ENCODE data around the gene FYTTD1. TPM values are rescaled to one million over a fixed set of nuclear protein-coding genes. Genes with fewer than 3 reads are reported as not detected.
A peak's percentile ranks its signal among the peaks of the same experiment; 100 is the strongest.
"Not testable (repeated sequence)": the region's sequence is repeated elsewhere in the genome, so short reads cannot be mapped to it uniquely, and the experiment has no call there.

The FYTTD1 gene, protein sequence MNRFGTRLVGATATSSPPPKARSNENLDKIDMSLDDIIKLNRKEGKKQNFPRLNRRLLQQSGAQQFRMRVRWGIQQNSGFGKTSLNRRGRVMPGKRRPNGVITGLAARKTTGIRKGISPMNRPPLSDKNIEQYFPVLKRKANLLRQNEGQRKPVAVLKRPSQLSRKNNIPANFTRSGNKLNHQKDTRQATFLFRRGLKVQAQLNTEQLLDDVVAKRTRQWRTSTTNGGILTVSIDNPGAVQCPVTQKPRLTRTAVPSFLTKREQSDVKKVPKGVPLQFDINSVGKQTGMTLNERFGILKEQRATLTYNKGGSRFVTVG
- 52.9 TPM for total RNA-seq
- polyA plus RNA-seq (ENCODE audit: insufficient read depth in 1 of 8, insufficient read length in 8 of 8, low replicate concordance in 1 of 8): 10 to 100 TPM; 44.7 to 79.9 (median 64.6) TPM
- long read RNA-seq, donor 1, full-length matches to known transcripts: 6 of 6 reads
- long read RNA-seq, donor 1, partial matches to known transcripts: 0 of 6 reads
- long read RNA-seq, donor 1, other reads (novel, unspliced or antisense): 0 of 6 reads
- long read RNA-seq, donor 2, full-length matches to known transcripts: 2 of 2 reads
- long read RNA-seq, donor 2, partial matches to known transcripts: 0 of 2 reads
- long read RNA-seq, donor 2, other reads (novel, unspliced or antisense): 0 of 2 reads
- long read RNA-seq, donor 3, full-length matches to known transcripts: 27 of 27 reads
- long read RNA-seq, donor 3, partial matches to known transcripts: 0 of 27 reads
- long read RNA-seq, donor 3, other reads (novel, unspliced or antisense): 0 of 27 reads
- long read RNA-seq, donor 4, full-length matches to known transcripts: 10 of 23 reads
- long read RNA-seq, donor 4, partial matches to known transcripts: 13 of 23 reads
- long read RNA-seq, donor 4, other reads (novel, unspliced or antisense): 0 of 23 reads
- long read RNA-seq, donor 5, full-length matches to known transcripts: 16 of 30 reads
- long read RNA-seq, donor 5, partial matches to known transcripts: 14 of 30 reads
- long read RNA-seq, donor 5, other reads (novel, unspliced or antisense): 0 of 30 reads
- long read RNA-seq, donor 6, full-length matches to known transcripts: 19 of 42 reads
- long read RNA-seq, donor 6, partial matches to known transcripts: 23 of 42 reads
- long read RNA-seq, donor 6, other reads (novel, unspliced or antisense): 0 of 42 reads
- long read RNA-seq, donor 7, full-length matches to known transcripts: 10 of 24 reads
- long read RNA-seq, donor 7, partial matches to known transcripts: 14 of 24 reads
- long read RNA-seq, donor 7, other reads (novel, unspliced or antisense): 0 of 24 reads
- long read RNA-seq, donor 8, full-length matches to known transcripts: 12 of 20 reads
- long read RNA-seq, donor 8, partial matches to known transcripts: 8 of 20 reads
- long read RNA-seq, donor 8, other reads (novel, unspliced or antisense): 0 of 20 reads
- long read RNA-seq, donor 9, full-length matches to known transcripts: 10 of 23 reads
- long read RNA-seq, donor 9, partial matches to known transcripts: 13 of 23 reads
- long read RNA-seq, donor 9, other reads (novel, unspliced or antisense): 0 of 23 reads
- long read RNA-seq, donor 10, full-length matches to known transcripts: 24 of 32 reads
- long read RNA-seq, donor 10, partial matches to known transcripts: 8 of 32 reads
- long read RNA-seq, donor 10, other reads (novel, unspliced or antisense): 0 of 32 reads
- long read RNA-seq, donor 11, full-length matches to known transcripts: 8 of 17 reads
- long read RNA-seq, donor 11, partial matches to known transcripts: 9 of 17 reads
- long read RNA-seq, donor 11, other reads (novel, unspliced or antisense): 0 of 17 reads

DNA sequence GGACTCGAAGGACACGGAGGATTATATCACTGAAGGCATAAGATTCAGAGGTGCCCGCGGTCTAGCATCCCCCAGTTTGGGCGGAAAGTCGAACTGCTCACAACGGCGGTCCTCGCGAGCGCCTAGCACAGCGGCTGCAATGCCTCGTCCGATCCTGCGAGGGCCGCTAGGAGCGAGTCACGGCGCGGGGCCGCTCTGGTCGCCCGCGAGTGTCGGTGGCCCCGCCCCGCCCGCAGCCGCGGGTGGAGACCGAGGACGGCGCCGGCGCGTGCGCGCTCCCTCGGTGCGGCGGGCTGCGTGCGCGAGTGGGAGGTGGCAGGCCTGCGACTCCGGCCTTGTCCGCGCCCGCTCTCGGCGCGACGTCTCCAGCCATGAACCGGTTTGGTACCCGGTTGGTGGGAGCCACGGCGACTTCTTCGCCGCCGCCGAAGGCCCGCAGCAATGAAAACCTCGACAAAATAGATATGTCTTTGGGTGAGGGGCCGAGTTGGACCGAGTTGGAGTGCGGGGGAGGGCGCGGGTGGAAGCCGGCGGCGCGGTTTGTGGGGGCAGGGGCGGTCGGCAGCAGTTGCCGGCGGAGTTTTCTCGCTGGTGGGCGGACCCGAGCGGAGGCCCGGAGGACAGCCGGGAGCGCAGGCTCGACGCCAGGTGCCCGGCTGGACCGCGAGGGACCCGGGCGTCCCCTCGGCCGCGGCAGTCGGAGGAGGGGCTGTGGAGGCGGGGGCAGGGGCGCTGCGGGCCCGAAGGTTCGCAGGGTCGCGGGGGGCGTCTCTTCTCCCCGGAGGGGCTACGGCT, at the start of gene FYTTD1:
Gene FYTTD1 (plus strand): TSS at position 283 of the 795 bp plus-strand sequence. CDS start 89 bp downstream, at position 372.
- WGBS (ENCODE audit: insufficient coverage): under 1% methylated on average over 97 of the region's 104 CpGs
- DNase-seq: peak; percentile 97
- H3K27me3 ChIP-seq (ENCODE audit: control insufficient read depth, insufficient read depth, low read length): no peaks in the 10 kb centered on the region
- H3K4me3 ChIP-seq (ENCODE audit: low read length): peak within 1 kb of the TSS; percentile 82
- H3K27ac ChIP-seq (ENCODE audit: low read length): peak within 1 kb of the TSS; percentile 97
- no peaks in the 10 kb centered on the region for H3K9me3 ChIP-seq (replicated peaks; ENCODE audit: control insufficient read depth, low read depth, low read length)
- peaks cover 14% of the 10 kb centered on the region for H3K4me1 ChIP-seq (ENCODE audit: control insufficient read depth, insufficient read depth, low read length)
- no peaks in the 10 kb centered on the region for H3K36me3 ChIP-seq (ENCODE audit: control insufficient read depth, insufficient read depth, low read length)

DNA sequence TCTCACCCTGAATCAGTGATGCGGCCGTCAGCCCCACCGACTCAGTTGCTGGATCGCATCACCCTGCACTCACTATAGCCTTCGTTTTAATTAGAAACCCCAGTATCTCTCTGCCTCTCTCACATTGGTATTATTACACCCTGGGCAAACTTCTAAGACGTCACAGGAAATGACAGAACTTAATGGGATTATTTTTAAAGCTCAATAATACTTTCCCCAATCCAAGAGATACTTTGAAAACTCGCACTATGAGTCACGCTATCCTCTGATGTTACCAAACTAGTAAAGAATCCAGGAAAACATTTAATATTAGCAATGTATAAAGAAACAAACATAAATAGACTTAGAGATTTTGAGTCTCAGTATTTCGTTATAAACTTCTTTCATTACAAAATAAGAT, 49.6 kb upstream of the FYTTD1 start:
- Histone ChIP-seq H3K4me1 (ENCODE audit: control insufficient read depth, insufficient read depth, low read length) (no peaks in the 10 kb centered on the region), H3K27ac (ENCODE audit: low read length) (no peak overlapping the region), H3K9me3 (replicated peaks; ENCODE audit: control insufficient read depth, low read depth, low read length) (peaks cover 4% of the 10 kb centered on the region), H3K36me3 (ENCODE audit: control insufficient read depth, insufficient read depth, low read length) (peaks cover 54% of the 10 kb centered on the region), H3K27me3 (ENCODE audit: control insufficient read depth, insufficient read depth, low read length) (no peaks in the 10 kb centered on the region), H3K4me3 (ENCODE audit: low read length) (no peak overlapping the region)
- DNase-seq: no peak
- WGBS (ENCODE audit: insufficient coverage): 71% methylated on average over 3 of the region's 9 CpGs

DNA sequence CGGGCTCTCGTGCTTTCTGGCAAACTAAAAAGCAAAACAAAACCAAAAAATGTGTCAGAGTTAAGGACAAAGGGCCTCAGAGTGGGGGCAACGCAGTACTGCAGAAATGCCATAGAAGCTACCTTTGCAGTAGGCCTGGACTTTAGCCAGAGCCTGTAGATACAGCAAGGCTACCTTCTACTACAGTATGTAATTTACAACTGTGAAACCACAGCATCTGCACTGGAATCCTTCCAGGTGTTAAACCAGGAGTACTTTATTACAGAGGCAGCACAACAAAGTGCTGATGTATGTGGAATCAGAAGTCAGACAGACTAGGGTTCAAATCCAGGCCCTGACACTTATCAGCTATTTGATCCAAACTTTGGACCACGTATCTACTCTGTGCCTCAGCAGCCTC, 47.8 kb upstream of the FYTTD1 start:
- Histone ChIP-seq H3K27ac (ENCODE audit: low read length) (no peak overlapping the region), H3K36me3 (ENCODE audit: control insufficient read depth, insufficient read depth, low read length) (peaks cover 47% of the 10 kb centered on the region), H3K9me3 (replicated peaks; ENCODE audit: control insufficient read depth, low read depth, low read length) (peaks cover 4% of the 10 kb centered on the region), H3K4me3 (ENCODE audit: low read length) (no peak overlapping the region), H3K4me1 (ENCODE audit: control insufficient read depth, insufficient read depth, low read length) (no peaks in the 10 kb centered on the region), H3K27me3 (ENCODE audit: control insufficient read depth, insufficient read depth, low read length) (no peaks in the 10 kb centered on the region)
- no peak for DNase-seq
- 94% methylated on average over 3 of the region's 4 CpGs for WGBS (ENCODE audit: insufficient coverage)

DNA sequence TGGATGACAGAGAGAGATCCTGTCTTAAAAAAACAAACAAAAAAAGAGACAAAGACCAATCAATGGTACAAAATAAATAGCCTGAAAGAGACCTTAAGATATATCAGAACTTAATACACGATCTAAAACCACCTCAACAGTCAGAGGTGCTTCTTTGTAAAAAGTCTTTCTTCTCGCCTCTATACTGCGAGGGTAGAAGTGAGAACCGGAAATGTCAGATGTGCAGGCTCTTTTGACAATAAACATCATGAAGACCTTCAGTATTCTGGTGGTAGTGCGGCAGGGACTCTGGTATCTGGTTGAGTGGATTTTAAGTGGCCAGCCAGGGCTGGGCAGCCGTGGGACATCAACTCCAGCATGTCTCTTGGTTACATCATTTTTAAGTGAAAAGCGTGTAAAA, 43.0 kb upstream of the FYTTD1 start:
- Histone ChIP-seq H3K27me3 (ENCODE audit: control insufficient read depth, insufficient read depth, low read length) (no peaks in the 10 kb centered on the region), H3K4me3 (ENCODE audit: low read length) (no peak overlapping the region), H3K27ac (ENCODE audit: low read length) (no peak overlapping the region), H3K9me3 (replicated peaks; ENCODE audit: control insufficient read depth, low read depth, low read length) (no peaks in the 10 kb centered on the region), H3K4me1 (ENCODE audit: control insufficient read depth, insufficient read depth, low read length) (no peaks in the 10 kb centered on the region), H3K36me3 (ENCODE audit: control insufficient read depth, insufficient read depth, low read length) (peaks cover 20% of the 10 kb centered on the region)
- no peak for DNase-seq
- WGBS (ENCODE audit: insufficient coverage): 93% methylated on average over 2 of the region's 7 CpGs

DNA sequence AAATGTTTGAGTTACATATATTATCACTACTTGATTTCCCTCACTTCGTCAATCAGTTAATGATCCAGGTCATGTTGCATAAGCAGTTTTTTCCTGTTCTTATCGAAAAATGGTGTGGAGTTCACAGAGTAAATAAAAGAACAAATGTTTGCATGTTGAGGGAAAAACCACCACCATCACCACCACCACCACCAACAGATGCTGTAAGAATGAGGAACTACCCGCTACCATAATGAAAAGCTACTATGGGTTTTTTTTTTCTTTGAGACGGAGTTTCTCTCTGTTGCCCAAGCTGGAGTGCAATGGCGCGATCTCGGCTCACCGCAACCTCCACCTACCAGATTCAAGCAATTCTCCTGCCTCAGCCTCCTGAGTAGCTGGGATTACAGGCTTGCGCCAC, 40.5 kb upstream of the FYTTD1 start:
- Histone ChIP-seq H3K36me3 (ENCODE audit: control insufficient read depth, insufficient read depth, low read length) (peaks cover 9% of the 10 kb centered on the region), H3K27ac (ENCODE audit: low read length) (no peak overlapping the region), H3K27me3 (ENCODE audit: control insufficient read depth, insufficient read depth, low read length) (no peaks in the 10 kb centered on the region), H3K9me3 (replicated peaks; ENCODE audit: control insufficient read depth, low read depth, low read length) (no peaks in the 10 kb centered on the region), H3K4me3 (ENCODE audit: low read length) (no peak overlapping the region), H3K4me1 (ENCODE audit: control insufficient read depth, insufficient read depth, low read length) (peaks cover 13% of the 10 kb centered on the region)
- DNase-seq: no peak
- no CpG with 5 or more reads among the region's 9 CpGs for WGBS (ENCODE audit: insufficient coverage)

DNA sequence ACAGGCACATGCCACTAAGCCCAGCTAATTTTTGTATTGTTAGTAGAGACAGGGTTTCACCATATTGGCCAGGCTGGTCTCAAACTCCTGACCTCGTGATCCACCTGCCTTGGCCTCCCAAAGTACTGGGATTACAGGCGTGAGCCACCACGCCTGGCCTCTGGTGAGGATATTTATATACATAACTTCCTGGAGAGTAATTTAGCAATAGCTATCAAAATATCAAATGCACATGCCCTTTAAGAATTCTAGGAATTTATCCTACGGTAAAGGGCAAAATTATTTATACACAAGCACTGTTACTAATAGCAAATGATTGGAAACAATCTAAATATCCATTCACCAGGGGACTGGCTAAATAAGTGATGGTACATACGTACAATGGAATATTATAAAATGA, 38.7 kb upstream of the FYTTD1 start:
- not testable (repeated sequence) for H3K27ac ChIP-seq (ENCODE audit: low read length); H3K36me3 ChIP-seq (ENCODE audit: control insufficient read depth, insufficient read depth, low read length); DNase-seq; H3K4me3 ChIP-seq (ENCODE audit: low read length); H3K9me3 ChIP-seq (replicated peaks; ENCODE audit: control insufficient read depth, low read depth, low read length); H3K27me3 ChIP-seq (ENCODE audit: control insufficient read depth, insufficient read depth, low read length)
- WGBS (ENCODE audit: insufficient coverage): no CpG with 5 or more reads among the region's 5 CpGs
- H3K4me1 ChIP-seq (ENCODE audit: control insufficient read depth, insufficient read depth, low read length): peaks cover 13% of the 10 kb centered on the region

DNA sequence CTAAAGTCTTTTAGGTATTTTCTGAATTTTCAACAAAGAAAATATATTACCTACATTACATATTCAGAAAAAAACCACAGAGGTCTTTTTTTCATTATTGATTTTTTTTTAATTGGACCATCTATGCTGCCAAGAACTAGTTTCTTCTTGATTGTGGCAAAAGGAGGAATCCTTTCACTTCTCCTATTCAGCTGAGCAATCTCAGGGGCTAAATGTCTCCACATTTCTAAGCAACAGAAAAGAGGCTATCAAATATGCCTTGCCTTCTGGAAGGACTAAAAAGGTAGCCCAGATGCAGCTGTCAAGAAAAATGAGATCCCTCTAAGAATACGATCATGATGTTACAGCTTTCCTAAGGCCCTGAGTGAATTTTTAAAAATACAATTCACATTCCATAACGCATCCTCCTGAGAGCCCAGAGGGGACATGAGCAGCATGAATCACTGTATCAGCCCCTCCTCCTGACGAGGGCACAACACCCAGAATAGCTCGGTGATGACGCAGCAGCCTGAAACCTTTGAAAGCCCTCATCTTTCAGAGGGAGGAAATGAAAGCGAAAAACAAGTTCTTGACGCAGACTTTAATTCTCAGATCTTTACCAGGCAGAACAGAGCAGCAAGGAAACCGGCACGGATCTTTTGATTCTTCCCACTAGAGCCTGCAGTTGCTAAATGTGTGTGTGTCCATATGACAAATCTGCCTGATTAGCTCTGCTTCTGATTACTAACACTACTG, 37.5 kb upstream of the FYTTD1 start:
- DNase-seq: peak; percentile 94
- H3K36me3 ChIP-seq (ENCODE audit: control insufficient read depth, insufficient read depth, low read length): peaks cover 10% of the 10 kb centered on the region
- no peaks in the 10 kb centered on the region for H3K27me3 ChIP-seq (ENCODE audit: control insufficient read depth, insufficient read depth, low read length)
- peak overlapping the region; percentile 29 for H3K4me3 ChIP-seq (ENCODE audit: low read length)
- H3K9me3 ChIP-seq (replicated peaks; ENCODE audit: control insufficient read depth, low read depth, low read length): no peaks in the 10 kb centered on the region
- H3K27ac ChIP-seq (ENCODE audit: low read length): peak overlapping the region; percentile 91
- WGBS (ENCODE audit: insufficient coverage): 0% methylated on average over 2 of the region's 9 CpGs
- peaks cover 13% of the 10 kb centered on the region for H3K4me1 ChIP-seq (ENCODE audit: control insufficient read depth, insufficient read depth, low read length)

DNA sequence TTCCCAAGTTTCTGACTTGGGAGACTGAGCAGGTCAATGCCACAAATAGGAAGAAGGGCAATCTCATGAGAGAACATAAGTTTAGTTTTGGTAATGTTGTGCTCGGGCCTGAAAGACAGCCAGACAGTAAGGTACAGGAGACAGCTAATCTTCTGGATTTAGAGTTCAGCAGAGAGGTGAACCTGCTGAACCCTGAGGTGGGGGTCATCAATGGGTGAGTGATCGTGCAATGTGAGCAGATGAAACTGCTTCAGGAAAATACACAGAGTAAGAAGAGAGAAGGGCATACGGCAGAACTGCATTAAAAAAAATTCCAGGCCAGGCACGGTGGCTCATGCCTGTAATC, 36.2 kb upstream of the FYTTD1 start:
- Histone ChIP-seq H3K36me3 (ENCODE audit: control insufficient read depth, insufficient read depth, low read length) (peaks cover 10% of the 10 kb centered on the region), H3K27me3 (ENCODE audit: control insufficient read depth, insufficient read depth, low read length) (no peaks in the 10 kb centered on the region), H3K27ac (ENCODE audit: low read length) (peak overlapping the region; percentile 62), H3K4me3 (ENCODE audit: low read length) (no peak overlapping the region), H3K4me1 (ENCODE audit: control insufficient read depth, insufficient read depth, low read length) (peaks cover 13% of the 10 kb centered on the region), H3K9me3 (replicated peaks; ENCODE audit: control insufficient read depth, low read depth, low read length) (no peaks in the 10 kb centered on the region)
- no peak for DNase-seq
- WGBS (ENCODE audit: insufficient coverage): 63% methylated on average over 4 of the region's 4 CpGs
